ENCODE results near the gene PRR12. TPM values are rescaled to one million over a fixed set of nuclear protein-coding genes. Genes with fewer than 3 reads are reported as not detected.
A peak's percentile ranks its signal among the peaks of the same experiment; 100 is the strongest.

Gene PRR12
- total RNA-seq, 2 donors from 2014 or later: 29.7 to 45.7 TPM

GRCh38 chr19:49657493-49658138 lies 66.6 kb downstream of the PRR12 start:
- DNase-seq (ENCODE audit: low spot score) (no peak), ATAC-seq (no peak)
- H3K27ac Mint-ChIP-seq: no peak overlapping the region
- no peak overlapping the region for H3K4me3 Mint-ChIP-seq
- H3K36me3 Mint-ChIP-seq: peaks cover 5% of the 10 kb centered on the region
- peaks cover 8 to 25% of the 10 kb centered on the region in 2 donors for H3K4me1 Mint-ChIP-seq (ENCODE audit: low read depth in 2 of 2)
- H3K27me3 Mint-ChIP-seq: no peaks in the 10 kb centered on the region
- H3K9me3 Mint-ChIP-seq: no peaks in the 10 kb centered on the region

GRCh38 chr19:49658139-49658517 lies 67.1 kb downstream of the PRR12 start:
- DNase-seq (ENCODE audit: low spot score) (no peak), ATAC-seq (no peak)
- Mint-ChIP-seq H3K9me3 (no peaks in the 10 kb centered on the region), H3K27ac (no peak overlapping the region), H3K36me3 (peaks cover 5% of the 10 kb centered on the region), H3K27me3 (no peaks in the 10 kb centered on the region), H3K4me3 (no peak overlapping the region), H3K4me1 (ENCODE audit: low read depth in 2 of 2) (peaks cover 8 to 29% of the 10 kb centered on the region in 2 donors)

GRCh38 chr19:49658566-49659442 lies 67.8 kb downstream of the PRR12 start:
- Mint-ChIP-seq H3K4me1 (ENCODE audit: low read depth in 2 of 2) (peaks cover 9 to 29% of the 10 kb centered on the region in 2 donors), H3K27ac (no peak overlapping the region), H3K36me3 (peaks cover 5% of the 10 kb centered on the region)

GRCh38 chr19:49660338-49660961 lies 69.5 kb downstream of the PRR12 start:
- Mint-ChIP-seq H3K27me3 (no peaks in the 10 kb centered on the region), H3K4me3 (no peak overlapping the region), H3K27ac (no peak overlapping the region), H3K4me1 (ENCODE audit: low read depth in 2 of 2) (peaks cover 19 to 34% of the 10 kb centered on the region in 2 donors), H3K36me3 (peaks cover 2% of the 10 kb centered on the region), H3K9me3 (no peaks in the 10 kb centered on the region)
- ATAC-seq (no peak), DNase-seq (ENCODE audit: low spot score) (no peak)

More at GRCh38 chr19:49658566-49659442, 67.8 kb downstream of the PRR12 start:
- DNase-seq (ENCODE audit: low spot score) (no peak), ATAC-seq (no peak)
- no peak overlapping the region for H3K4me3 Mint-ChIP-seq
- no peaks in the 10 kb centered on the region for H3K27me3 Mint-ChIP-seq
- no peaks in the 10 kb centered on the region for H3K9me3 Mint-ChIP-seq

GRCh38 chr19:49662011-49662410 lies 71.0 kb downstream of the PRR12 start:
- Mint-ChIP-seq H3K9me3 (no peaks in the 10 kb centered on the region), H3K27me3 (no peaks in the 10 kb centered on the region), H3K27ac (peak overlapping the region in 1 of 2 donors; percentile 94)

GRCh38 chr19:49663224-49663623 lies 72.2 kb downstream of the PRR12 start:
- no peak for ATAC-seq
- no peaks in the 10 kb centered on the region for H3K27me3 Mint-ChIP-seq
- H3K9me3 Mint-ChIP-seq: no peaks in the 10 kb centered on the region
- peak overlapping the region; percentile 99 for H3K4me3 Mint-ChIP-seq
- DNase-seq (ENCODE audit: low spot score): no peak
- peaks cover 34 to 35% of the 10 kb centered on the region in 2 donors for H3K4me1 Mint-ChIP-seq (ENCODE audit: low read depth in 2 of 2)
- H3K27ac Mint-ChIP-seq: peak overlapping the region; percentile 94 to 100
- H3K36me3 Mint-ChIP-seq: peaks cover 4% of the 10 kb centered on the region

More at GRCh38 chr19:49662011-49662410, 71.0 kb downstream of the PRR12 start:
- peaks cover 29 to 33% of the 10 kb centered on the region in 2 donors for H3K4me1 Mint-ChIP-seq (ENCODE audit: low read depth in 2 of 2)
- DNase-seq (ENCODE audit: low spot score): no peak
- H3K4me3 Mint-ChIP-seq: no peak overlapping the region
- H3K36me3 Mint-ChIP-seq: peaks cover 4% of the 10 kb centered on the region
- no peak for ATAC-seq

- peaks cover 4% of the 10 kb centered on the region for H3K36me3 Mint-ChIP-seq
- peak overlapping the region; percentile 99 for H3K4me3 Mint-ChIP-seq
- DNase-seq (ENCODE audit: low spot score) (peak; percentile 88), ATAC-seq (peak; percentile 79 to 87)
- H3K27me3 Mint-ChIP-seq: no peaks in the 10 kb centered on the region
- peaks cover 34 to 35% of the 10 kb centered on the region in 2 donors for H3K4me1 Mint-ChIP-seq (ENCODE audit: low read depth in 2 of 2)
- H3K9me3 Mint-ChIP-seq: no peaks in the 10 kb centered on the region
- H3K27ac Mint-ChIP-seq: peak overlapping the region; percentile 94 to 100
Measured at GRCh38 chr19:49664171-49665035, 73.4 kb downstream of the PRR12 start.

GRCh38 chr19:49665036-49665350 lies 74.0 kb downstream of the PRR12 start:
- H3K9me3 Mint-ChIP-seq: no peaks in the 10 kb centered on the region
- H3K4me1 Mint-ChIP-seq (ENCODE audit: low read depth in 2 of 2): peaks cover 34 to 38% of the 10 kb centered on the region in 2 donors
- H3K27ac Mint-ChIP-seq: peak overlapping the region; percentile 94 to 100
- no peak for ATAC-seq
- H3K36me3 Mint-ChIP-seq: peaks cover 4% of the 10 kb centered on the region
- no peak for DNase-seq (ENCODE audit: low spot score)
- peak overlapping the region; percentile 99 for H3K4me3 Mint-ChIP-seq
- no peaks in the 10 kb centered on the region for H3K27me3 Mint-ChIP-seq

- H3K9me3 Mint-ChIP-seq: no peaks in the 10 kb centered on the region
- peak within 1 kb of the TSS; percentile 99 for H3K4me3 Mint-ChIP-seq
- no peaks in the 10 kb centered on the region for H3K27me3 Mint-ChIP-seq
- peaks cover 4% of the 10 kb centered on the region for H3K36me3 Mint-ChIP-seq
- DNase-seq (ENCODE audit: low spot score) (peak; percentile 99), ATAC-seq (peak; percentile 93)
- H3K27ac Mint-ChIP-seq: peak within 1 kb of the TSS; percentile 94 to 100
- H3K4me1 Mint-ChIP-seq (ENCODE audit: low read depth in 2 of 2): peaks cover 34 to 38% of the 10 kb centered on the region in 2 donors
Measured at GRCh38 chr19:49665351-49666119, 74.6 kb downstream of the PRR12 start, which contains the start of the genes BCL2L12 and IRF3. BCL2L12 (plus strand) TSS chr19:49665933; CDS start chr19:49666693, 760 bp downstream. IRF3 (minus strand) TSS chr19:49665857; CDS start chr19:49664838, 1,019 bp downstream.

- no peak for DNase-seq (ENCODE audit: low spot score)
- Mint-ChIP-seq H3K4me1 (ENCODE audit: low read depth in 2 of 2) (peaks cover 34 to 38% of the 10 kb centered on the region in 2 donors), H3K27me3 (no peaks in the 10 kb centered on the region), H3K36me3 (peaks cover 4% of the 10 kb centered on the region), H3K27ac (peak overlapping the region; percentile 94 to 100), H3K9me3 (no peaks in the 10 kb centered on the region), H3K4me3 (peak overlapping the region; percentile 99)
- ATAC-seq: no peak
Measured at GRCh38 chr19:49666120-49666444, 75.1 kb downstream of the PRR12 start.

- ATAC-seq (no peak), DNase-seq (ENCODE audit: low spot score) (no peak)
- Mint-ChIP-seq H3K36me3 (peaks cover 4% of the 10 kb centered on the region), H3K27me3 (no peaks in the 10 kb centered on the region), H3K4me3 (peak overlapping the region; percentile 99), H3K9me3 (no peaks in the 10 kb centered on the region), H3K27ac (peak overlapping the region in 1 of 2 donors; percentile 94), H3K4me1 (ENCODE audit: low read depth in 2 of 2) (peaks cover 43 to 46% of the 10 kb centered on the region in 2 donors)
Measured at GRCh38 chr19:49667473-49667872, 76.5 kb downstream of the PRR12 start.

GRCh38 chr19:49669516-49669915 lies 78.5 kb downstream of the PRR12 start:
- peaks cover 4% of the 10 kb centered on the region for H3K36me3 Mint-ChIP-seq
- H3K4me1 Mint-ChIP-seq (ENCODE audit: low read depth in 2 of 2): peaks cover 41% of the 10 kb centered on the region in 2 donors
- ATAC-seq: no peak
- H3K27ac Mint-ChIP-seq: no peak overlapping the region
- H3K27me3 Mint-ChIP-seq: no peaks in the 10 kb centered on the region
- no peak overlapping the region for H3K4me3 Mint-ChIP-seq
- DNase-seq (ENCODE audit: low spot score): no peak
- no peaks in the 10 kb centered on the region for H3K9me3 Mint-ChIP-seq
